HL-60 (cell line): ENCODE data around the gene VCX3B.
"Not testable (repeated sequence)": the region's sequence is repeated elsewhere in the genome, so short reads cannot be mapped to it uniquely, and the experiment has no call there.

Experiments used
- DNase-seq, 2 experiments: peaks; one replicate each; pipeline ENCODE4 v3.0.0-alpha.2; 2010 to 2020; ENCODE audit warnings: low read depth in 1 of 2, low spot score in 1 of 2
- H3K27ac ChIP-seq: fragments of 250-450 bp; sonication (Bioruptor Pico); replicated peaks from 2 replicates; pipeline ENCODE4 v1.5.1; 2020; ENCODE audit warnings: mild to moderate bottlenecking, moderate library complexity
- H3K27me3 ChIP-seq: fragments of 250-450 bp; sonication (Bioruptor Pico); 2 replicates; pipeline ENCODE4 v1.5.1; 2021; ENCODE audit warnings: mild to moderate bottlenecking, moderate library complexity; ENCODE audit not compliant: insufficient read depth, poor library complexity, severe bottlenecking
- H3K4me3 ChIP-seq: replicated peaks from 2 replicates; pipeline ENCODE4 v1.5.1; 2011; ENCODE audit warnings: mild to moderate bottlenecking, control low read depth, low read length; ENCODE audit not compliant: insufficient read depth
- CTCF ChIP-seq: IDR thresholded peaks from one replicate; pipeline ENCODE4 v1.5.1; 2011; ENCODE audit warnings: low read length, control low read depth, inconsistent platforms; ENCODE audit not compliant: insufficient read depth
- GABPA ChIP-seq: IDR thresholded peaks from 2 replicates; pipeline ENCODE4 v1.6.1; 2012; ENCODE audit warnings: low read depth
- POLR2AphosphoS5 ChIP-seq: IDR thresholded peaks from 2 replicates; pipeline ENCODE4 v1.6.1; 2012; ENCODE audit warnings: low read depth
- REST ChIP-seq: IDR thresholded peaks from 2 replicates; pipeline ENCODE4 v1.6.1; 2012; ENCODE audit warnings: low read depth; ENCODE audit not compliant: insufficient replicate concordance
- SPI1 ChIP-seq: IDR thresholded peaks from 2 replicates; pipeline ENCODE4 v1.6.1; 2012; ENCODE audit warnings: low read depth, mild to moderate bottlenecking, borderline replicate concordance
- long read RNA-seq: library from polyadenylated mRNA; unstranded; transcript quantifications from one replicate; pipeline ENCODE4 v2.0.0, GENCODE V29; 2020

The VCX3B gene
- long read RNA-seq: 0 reads

- H3K27ac ChIP-seq, H3K27me3 ChIP-seq, H3K4me3 ChIP-seq, DNase-seq: not testable (repeated sequence)
Measured at GRCh38 chrX:8464530-8464929, at the start of gene VCX3B. VCX3B (plus strand) TSS chrX:8464830; CDS start chrX:8465451, 621 bp downstream.

- H3K27me3 ChIP-seq: no peaks in the 10 kb centered on the region
- TF ChIP-seq GABPA (no peak), POLR2AphosphoS5 (no peak), SPI1 (no peak), REST (no peak), CTCF (no peak)
- no peak overlapping the region for H3K27ac ChIP-seq
- DNase-seq: no peak
- no peak overlapping the region for H3K4me3 ChIP-seq
Measured at GRCh38 chrX:8418301-8418700, 46.3 kb upstream of the VCX3B start.

- DNase-seq: no peak
- TF ChIP-seq GABPA (no peak), REST (no peak), SPI1 (no peak), CTCF (no peak), POLR2AphosphoS5 (no peak)
- Histone ChIP-seq H3K27me3 (no peaks in the 10 kb centered on the region), H3K27ac (no peak overlapping the region), H3K4me3 (no peak overlapping the region)
Measured at GRCh38 chrX:8424912-8425311, 39.7 kb upstream of the VCX3B start.

- Histone ChIP-seq H3K27ac (no peak overlapping the region), H3K27me3 (no peaks in the 10 kb centered on the region), H3K4me3 (no peak overlapping the region)
- TF ChIP-seq GABPA: no peak
- TF ChIP-seq SPI1: no peak
- no peak for TF ChIP-seq POLR2AphosphoS5
- TF ChIP-seq REST: no peak
- TF ChIP-seq CTCF: no peak
- DNase-seq: no peak
Measured at GRCh38 chrX:8429692-8430249, 34.9 kb upstream of the VCX3B start.
